Measurements from ENCODE around the gene PCMT1. TPM values are rescaled to one million over a fixed set of nuclear protein-coding genes. Genes with fewer than 3 reads are reported as not detected.
"Not testable (repeated sequence)": the region's sequence is repeated elsewhere in the genome, so short reads cannot be mapped to it uniquely, and the experiment has no call there.

Gene PCMT1
- total and polyA plus RNA-seq, 8 donors: 9.7 to 35.6 (median 26.9) TPM

GRCh38 chr6:149846321-149846720 is 96.8 kb downstream of the PCMT1 start:
- intact Hi-C loops (cut with DNase I): no loop called here

GRCh38 chr6:149847939-149848267 is 98.4 kb downstream of the PCMT1 start:
- intact Hi-C loops (cut with DNase I): no loop called here
- TF ChIP-seq CTCF (IDR thresholded peaks at IDR 0.05): no peak
- H3K36me3 ChIP-seq: peaks cover 0 to 4% (median 0%) of the 10 kb centered on the region in 3 donors
- H3K27me3 ChIP-seq: no peaks in the 10 kb centered on the region
- 75 to 81% methylated on average over 4 of the region's 4 CpGs for WGBS, 2 donors
- H3K27ac ChIP-seq: no peak overlapping the region
- peaks cover 0 to 7% (median 0%) of the 10 kb centered on the region in 3 donors for H3K4me1 ChIP-seq
- ATAC-seq (no peak), FAIRE-seq (no peak), DNase-seq (no peak)
- H3K9me3 ChIP-seq: no peaks in the 10 kb centered on the region
- no peak overlapping the region for H3K4me3 ChIP-seq

More at GRCh38 chr6:149846321-149846720, 96.8 kb downstream of the PCMT1 start:
- DNase-seq (peak in 2 of 6 donors; percentile 42 to 55), ATAC-seq (peak in 2 of 4 donors; percentile 16 to 54), FAIRE-seq (no peak)
- Histone ChIP-seq H3K4me3 (no peak overlapping the region), H3K27ac (no peak overlapping the region), H3K27me3 (no peaks in the 10 kb centered on the region), H3K9me3 (no peaks in the 10 kb centered on the region), H3K36me3 (no peaks in the 10 kb centered on the region), H3K4me1 (peaks cover 0 to 8% (median 0%) of the 10 kb centered on the region in 3 donors)
- TF ChIP-seq CTCF (IDR thresholded peaks at IDR 0.05): no peak
- WGBS, 2 donors: 69 to 74% methylated on average over 7 of the region's 7 CpGs

GRCh38 chr6:149848343-149848742 is 98.8 kb downstream of the PCMT1 start:
- not testable (repeated sequence) for FAIRE-seq
- WGBS, 2 donors: 71 to 86% methylated on average over 4 of the region's 4 CpGs

DNA sequence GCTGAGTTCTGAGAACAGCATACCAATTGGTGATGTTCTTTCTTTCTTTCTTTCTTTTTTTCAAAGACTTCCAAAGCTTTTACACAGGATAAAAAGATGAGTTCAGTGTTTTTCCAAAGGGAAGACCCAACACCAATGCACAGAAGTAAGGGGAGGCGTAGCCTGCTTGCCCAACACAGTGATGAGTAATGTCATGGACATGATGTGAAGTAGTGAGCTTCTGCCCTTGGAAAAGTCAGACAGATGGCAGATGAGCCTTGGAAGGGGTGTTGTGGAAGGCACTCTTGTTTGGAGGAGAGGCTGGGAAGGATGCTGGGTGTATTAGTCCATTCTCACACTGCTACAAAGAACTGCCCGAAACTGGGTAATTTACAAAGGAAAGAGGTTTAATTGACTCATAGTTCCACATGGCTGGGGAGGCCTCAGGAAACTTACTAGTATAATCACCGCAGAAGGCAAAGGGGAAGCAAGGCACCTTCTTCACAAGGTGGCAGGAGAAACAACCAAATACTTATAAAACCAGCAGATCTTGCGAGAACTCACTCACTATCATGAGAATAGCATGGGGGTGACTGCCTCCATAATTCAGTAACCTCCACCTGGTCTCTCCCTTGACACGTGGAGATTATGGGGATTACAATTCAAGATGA is 102.0 kb downstream of the PCMT1 start:
- peaks cover 0 to 4% (median 0%) of the 10 kb centered on the region in 3 donors for H3K36me3 ChIP-seq
- peaks cover 0 to 10% (median 0%) of the 10 kb centered on the region in 3 donors for H3K4me1 ChIP-seq
- WGBS, 2 donors: 90 to 92% methylated on average over 5 of the region's 5 CpGs
- no peak for ATAC-seq
- H3K9me3 ChIP-seq: no peaks in the 10 kb centered on the region
- no peaks in the 10 kb centered on the region for H3K27me3 ChIP-seq
- no peak for FAIRE-seq
- H3K27ac ChIP-seq: no peak overlapping the region
- TF ChIP-seq CTCF (IDR thresholded peaks at IDR 0.05): no peak
- H3K4me3 ChIP-seq: no peak overlapping the region
- no peak for DNase-seq
- intact Hi-C loops (cut with DNase I): no loop called here

More at GRCh38 chr6:149848343-149848742, 98.8 kb downstream of the PCMT1 start:
- H3K9me3 ChIP-seq; H3K27ac ChIP-seq; DNase-seq; H3K27me3 ChIP-seq; H3K4me1 ChIP-seq; ATAC-seq; intact Hi-C loops (cut with DNase I); H3K36me3 ChIP-seq; H3K4me3 ChIP-seq: not testable (repeated sequence)

- no peaks in the 10 kb centered on the region for H3K9me3 ChIP-seq
- DNase-seq: no peak
- H3K27ac ChIP-seq: peak overlapping the region in 1 of 4 donors; percentile 19
- peaks cover 0 to 6% (median 0%) of the 10 kb centered on the region in 3 donors for H3K4me1 ChIP-seq
- 81 to 92% methylated on average over 6 of the region's 6 CpGs for WGBS, 2 donors
- H3K4me3 ChIP-seq: no peak overlapping the region
- no peaks in the 10 kb centered on the region for H3K27me3 ChIP-seq
- no peak for FAIRE-seq
- ATAC-seq: peak in 3 of 4 donors; percentile 36 to 45 (median 40)
- peaks cover 0 to 4% (median 0%) of the 10 kb centered on the region in 3 donors for H3K36me3 ChIP-seq
- intact Hi-C loops (cut with DNase I): no loop called here
- TF ChIP-seq CTCF (IDR thresholded peaks at IDR 0.05): no peak
Observed at GRCh38 chr6:149852180-149852579, 102.6 kb downstream of the PCMT1 start.
